Kidney (tissue), 14 donors: ENCODE data around the gene FBN2. TPM values are rescaled to one million over a fixed set of nuclear protein-coding genes. Genes with fewer than 3 reads are reported as not detected.

Experiments
- DNase-seq, 5 donors: peaks; one replicate each; pipeline ENCODE4 v3.0.0-alpha.2; 2013 to 2020
- FAIRE-seq: peaks from 2 replicates; lab custom pipeline; 2012; peaks lifted over from hg19 to GRCh38; lab: Jason Lieb, UNC
- H3K27ac ChIP-seq, 2 donors: one replicate each; pipeline ENCODE4 v1.7.0; 2013; ENCODE audit warnings: low read depth in 2 of 2, low read length in 2 of 2, inconsistent platforms in 1 of 2
- H3K27me3 ChIP-seq: one replicate; pipeline ENCODE4 v1.7.1; 2013; ENCODE audit warnings: low read length, inconsistent platforms; ENCODE audit not compliant: control insufficient read depth, insufficient read depth
- H3K36me3 ChIP-seq, 3 donors: one replicate each; pipeline versions ENCODE4 v1.7.0 to v1.7.1; 2013; ENCODE audit warnings: low read length in 3 of 3, control low read depth in 1 of 3, inconsistent platforms in 1 of 3; ENCODE audit not compliant: insufficient read depth in 3 of 3, control insufficient read depth in 2 of 3
- H3K4me1 ChIP-seq, 3 donors: one replicate each; pipeline versions ENCODE4 v1.7.0 to v1.7.1; 2013; ENCODE audit warnings: low read length in 3 of 3, inconsistent platforms in 1 of 3, low read depth in 1 of 3; ENCODE audit not compliant: control insufficient read depth in 2 of 3, insufficient read depth in 2 of 3
- H3K4me3 ChIP-seq, 3 donors: one replicate each; pipeline versions ENCODE4 v1.7.0 to v1.8.1; 2013; ENCODE audit warnings: low read length in 3 of 3, control low read depth in 1 of 3, inconsistent platforms in 1 of 3
- H3K9ac ChIP-seq, 3 donors: one replicate each; pipeline versions ENCODE4 v1.7.0 to v1.7.1; 2013; ENCODE audit warnings: low read length in 3 of 3, control low read depth in 1 of 3, inconsistent platforms in 1 of 3
- H3K9me3 ChIP-seq, 3 donors: one replicate each; pipeline versions ENCODE4 v1.7.0 to v1.7.1; 2013; ENCODE audit warnings: low read length in 3 of 3, control low read depth in 1 of 3, inconsistent platforms in 1 of 3; ENCODE audit not compliant: control insufficient read depth in 2 of 3, insufficient read depth in 1 of 3
- intact Hi-C: fragments of 100-400 bp; cut with DNase I; formaldehyde crosslinking; loops from one replicate; pipeline ENCODE4 v1.11.1; 2022
- polyA plus RNA-seq: library from polyadenylated mRNA; stranded (reverse); fragments of 350-450 nt; fragmentation: Illumina TruSeq; extraction: RNeasy Lipid Tissue Mini Kit (QIAGEN cat#74804); gene quantifications from one replicate; pipeline ENCODE4 v1.2.3, GENCODE V29; 2014; ENCODE audit warnings: low read depth, low replicate concordance; ENCODE audit not compliant: insufficient read depth
- total RNA-seq: library from RNA; stranded (reverse); fragmentation: NEBNext Ultra II Directional; extraction: Animal tissue kit (Norgen Biotek cat#: 25700); gene quantifications from one replicate; pipeline ENCODE4 v1.2.1, GENCODE V29; 2021
- TF ChIP-seq, protein P1 (sequence below): IDR thresholded peaks from 3 replicates; pipeline ENCODE4 v1.5.1; 2012; ENCODE audit warnings: mild to moderate bottlenecking, moderate library complexity, borderline replicate concordance; ENCODE audit not compliant: insufficient read depth; ENCODE audit errors: extremely low read depth
- donor health status: control.
- donor health status: control.
- donor health status: control.
- donor health status: control.
- donor health status: control.
- donor health status: DM: yes; HTN: yes; CAD: no.
- donor health status: Normal renal cell carcinoma (clear cell type).

Gene FBN2
- total and polyA plus RNA-seq, 2 donors from 2014 or later = 0.11 to 1.0 TPM

DNA sequence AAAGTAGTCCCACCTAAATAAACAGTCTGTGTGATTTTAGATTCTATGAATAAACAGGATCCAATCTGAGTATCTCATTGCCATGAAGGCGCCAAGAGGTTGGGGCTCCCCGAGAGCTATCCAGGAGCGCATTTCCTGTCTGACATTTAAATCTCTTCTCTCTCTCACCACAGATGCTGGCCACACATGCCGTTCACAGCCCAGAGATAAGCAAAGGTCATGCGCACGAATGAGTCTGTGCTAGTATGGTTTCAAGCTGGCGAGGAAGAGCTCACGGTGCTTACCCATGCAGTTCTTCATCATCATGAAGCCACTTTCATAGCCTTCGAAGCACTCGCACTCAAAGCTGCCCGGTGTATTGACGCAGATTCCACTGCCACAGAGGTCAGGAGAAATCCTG is 199.4 kb downstream of the FBN2 start:
- intact Hi-C loops = no loop called here
- no peak overlapping the region for H3K27ac ChIP-seq

DNA sequence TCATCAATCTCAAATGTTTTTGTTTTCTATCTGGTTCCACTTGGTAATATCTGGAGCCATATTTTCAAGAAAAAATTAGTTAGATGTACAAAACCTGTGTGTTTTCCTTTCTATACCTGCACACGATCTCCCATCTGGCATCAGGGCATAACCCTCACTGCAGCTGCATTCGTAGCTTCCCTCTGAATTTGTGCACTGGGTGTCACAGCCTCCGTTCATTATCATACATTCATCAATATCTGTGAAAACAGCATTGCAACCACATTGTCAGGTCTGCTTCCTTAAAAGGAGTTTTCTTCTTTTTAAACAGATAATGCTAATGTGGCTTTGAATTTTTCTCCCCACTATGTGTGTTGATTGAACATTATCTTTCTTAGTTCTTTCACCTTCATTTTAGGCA is 202.7 kb downstream of the FBN2 start:
- Histone ChIP-seq H3K36me3 (peaks cover 0 to 8% (median 0%) of the 10 kb centered on the region in 3 donors), H3K4me1 (no peaks in the 10 kb centered on the region), H3K27ac (no peak overlapping the region), H3K4me3 (no peak overlapping the region), H3K9ac (no peak overlapping the region), H3K9me3 (no peaks in the 10 kb centered on the region), H3K27me3 (no peaks in the 10 kb centered on the region)
- intact Hi-C loops = no loop called here
- DNase-seq = no peak
- TF ChIP-seq, protein P1, sequence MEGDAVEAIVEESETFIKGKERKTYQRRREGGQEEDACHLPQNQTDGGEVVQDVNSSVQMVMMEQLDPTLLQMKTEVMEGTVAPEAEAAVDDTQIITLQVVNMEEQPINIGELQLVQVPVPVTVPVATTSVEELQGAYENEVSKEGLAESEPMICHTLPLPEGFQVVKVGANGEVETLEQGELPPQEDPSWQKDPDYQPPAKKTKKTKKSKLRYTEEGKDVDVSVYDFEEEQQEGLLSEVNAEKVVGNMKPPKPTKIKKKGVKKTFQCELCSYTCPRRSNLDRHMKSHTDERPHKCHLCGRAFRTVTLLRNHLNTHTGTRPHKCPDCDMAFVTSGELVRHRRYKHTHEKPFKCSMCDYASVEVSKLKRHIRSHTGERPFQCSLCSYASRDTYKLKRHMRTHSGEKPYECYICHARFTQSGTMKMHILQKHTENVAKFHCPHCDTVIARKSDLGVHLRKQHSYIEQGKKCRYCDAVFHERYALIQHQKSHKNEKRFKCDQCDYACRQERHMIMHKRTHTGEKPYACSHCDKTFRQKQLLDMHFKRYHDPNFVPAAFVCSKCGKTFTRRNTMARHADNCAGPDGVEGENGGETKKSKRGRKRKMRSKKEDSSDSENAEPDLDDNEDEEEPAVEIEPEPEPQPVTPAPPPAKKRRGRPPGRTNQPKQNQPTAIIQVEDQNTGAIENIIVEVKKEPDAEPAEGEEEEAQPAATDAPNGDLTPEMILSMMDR = no peak
- FAIRE-seq = no peak

More for the DNA sequence above, 199.4 kb downstream of the FBN2 start:
- TF ChIP-seq, protein P1 = no peak
- H3K4me3 ChIP-seq = no peak overlapping the region
- H3K9ac ChIP-seq = no peak overlapping the region
- DNase-seq (no peak), FAIRE-seq (no peak)
- H3K36me3 ChIP-seq = peaks cover 0 to 2% (median 0%) of the 10 kb centered on the region in 3 donors
- H3K4me1 ChIP-seq = no peaks in the 10 kb centered on the region
- no peaks in the 10 kb centered on the region for H3K27me3 ChIP-seq
- no peaks in the 10 kb centered on the region for H3K9me3 ChIP-seq

- FAIRE-seq (no peak), DNase-seq (no peak)
- Histone ChIP-seq H3K4me3 (no peak overlapping the region), H3K9ac (no peak overlapping the region), H3K36me3 (peaks cover 0 to 8% (median 0%) of the 10 kb centered on the region in 3 donors), H3K27ac (no peak overlapping the region), H3K27me3 (no peaks in the 10 kb centered on the region), H3K4me1 (no peaks in the 10 kb centered on the region), H3K9me3 (no peaks in the 10 kb centered on the region)
- intact Hi-C loops = no loop called here
- TF ChIP-seq, protein P1 = no peak
Observed at GRCh38 chr5:128334010-128334716, 203.9 kb downstream of the FBN2 start.
